ENCODE results near the gene CNNM2.

- TF ChIP-seq, protein P1, sequence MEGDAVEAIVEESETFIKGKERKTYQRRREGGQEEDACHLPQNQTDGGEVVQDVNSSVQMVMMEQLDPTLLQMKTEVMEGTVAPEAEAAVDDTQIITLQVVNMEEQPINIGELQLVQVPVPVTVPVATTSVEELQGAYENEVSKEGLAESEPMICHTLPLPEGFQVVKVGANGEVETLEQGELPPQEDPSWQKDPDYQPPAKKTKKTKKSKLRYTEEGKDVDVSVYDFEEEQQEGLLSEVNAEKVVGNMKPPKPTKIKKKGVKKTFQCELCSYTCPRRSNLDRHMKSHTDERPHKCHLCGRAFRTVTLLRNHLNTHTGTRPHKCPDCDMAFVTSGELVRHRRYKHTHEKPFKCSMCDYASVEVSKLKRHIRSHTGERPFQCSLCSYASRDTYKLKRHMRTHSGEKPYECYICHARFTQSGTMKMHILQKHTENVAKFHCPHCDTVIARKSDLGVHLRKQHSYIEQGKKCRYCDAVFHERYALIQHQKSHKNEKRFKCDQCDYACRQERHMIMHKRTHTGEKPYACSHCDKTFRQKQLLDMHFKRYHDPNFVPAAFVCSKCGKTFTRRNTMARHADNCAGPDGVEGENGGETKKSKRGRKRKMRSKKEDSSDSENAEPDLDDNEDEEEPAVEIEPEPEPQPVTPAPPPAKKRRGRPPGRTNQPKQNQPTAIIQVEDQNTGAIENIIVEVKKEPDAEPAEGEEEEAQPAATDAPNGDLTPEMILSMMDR (conservative IDR thresholded peaks at IDR 0.05 in 1 of 2, IDR thresholded peaks at IDR 0.05 in 1 of 2; ENCODE audit: extremely low read depth in 1 of 2, insufficient read depth in 1 of 2, low read depth in 1 of 2, low read length in 2 of 2): no peak
- TF ChIP-seq EZH2 (IDR thresholded peaks at IDR 0.05; ENCODE audit: borderline replicate concordance, low read length): no peak
These were observed 30.7 kb downstream of the CNNM2 start for GRCh38 chr10:102948786-102949185.
